Caki2 (cell line): Measurements from ENCODE around the gene GYPC. TPM values are rescaled to one million over a fixed set of nuclear protein-coding genes. Genes with fewer than 3 reads are reported as not detected.

ENCODE experiments used
- DNase-seq: peaks from one replicate; pipeline ENCODE4 v3.0.0-alpha.2; 2015; ENCODE audit warnings: low read depth
- in situ Hi-C: cut with HindIII; loops from 2 replicates; pipeline ENCODE4 v1.10.0; 2016; ENCODE audit warnings: low sequenced_read_pairs, low pct_unique_long_range_greater_than_20kb, mixed read lengths
- total RNA-seq: library from RNA; depleted of rRNA; stranded (reverse); fragments of >200 nt; shearing (Covaris generic); gene quantifications from 2 replicates; pipeline ENCODE4 v1.2.3, GENCODE V29; 2014; ENCODE audit warnings: low replicate concordance

GYPC gene
- total RNA-seq, 1 experiment from 2014 or later, result 67.3 TPM

GRCh38 chr2:126663184-126663963 lies 7.4 kb downstream of the GYPC start:
- DNase-seq, result no peak
- in situ Hi-C loops, result no loop called here

GRCh38 chr2:126664234-126664633 lies 8.3 kb downstream of the GYPC start:
- in situ Hi-C loops, result no loop called here
- no peak for DNase-seq

GRCh38 chr2:126664639-126665038 lies 8.7 kb downstream of the GYPC start:
- DNase-seq, result no peak
- in situ Hi-C loops, result no loop called here

- in situ Hi-C loops, result no loop called here
- no peak for DNase-seq
Observed at GRCh38 chr2:126665483-126665882, 9.5 kb downstream of the GYPC start.

GRCh38 chr2:126668254-126668653 lies 12.3 kb downstream of the GYPC start:
- in situ Hi-C loops, result no loop called here
- no peak for DNase-seq

- in situ Hi-C loops, result no loop called here
- no peak for DNase-seq
Observed at GRCh38 chr2:126669772-126670171, 13.8 kb downstream of the GYPC start.

- in situ Hi-C loops, result no loop called here
- DNase-seq, result no peak
Observed at GRCh38 chr2:126671488-126671887, 15.5 kb downstream of the GYPC start.

- in situ Hi-C loops, result no loop called here
- DNase-seq, result no peak
Observed at GRCh38 chr2:126672980-126673605, 17.1 kb downstream of the GYPC start.

- no peak for DNase-seq
- in situ Hi-C loops, result no loop called here
Observed at GRCh38 chr2:126674075-126674744, 18.3 kb downstream of the GYPC start.

- in situ Hi-C loops, result no loop called here
- no peak for DNase-seq
Observed at GRCh38 chr2:126675637-126676036, 19.7 kb downstream of the GYPC start.

GRCh38 chr2:126676221-126677175 lies 20.5 kb downstream of the GYPC start:
- DNase-seq, result no peak
- in situ Hi-C loops, result no loop called here

GRCh38 chr2:126677176-126677538 lies 21.2 kb downstream of the GYPC start:
- no peak for DNase-seq
- in situ Hi-C loops, result no loop called here

GRCh38 chr2:126678269-126679065 lies 22.5 kb downstream of the GYPC start:
- DNase-seq, result no peak
- in situ Hi-C loops, result no loop called here

GRCh38 chr2:126679094-126679713 lies 23.2 kb downstream of the GYPC start:
- DNase-seq, result no peak
- in situ Hi-C loops, result no loop called here

GRCh38 chr2:126681505-126681904 lies 25.5 kb downstream of the GYPC start:
- in situ Hi-C loops, result no loop called here
- no peak for DNase-seq

- in situ Hi-C loops, result no loop called here
- DNase-seq, result no peak
Observed at GRCh38 chr2:126685629-126686028, 29.7 kb downstream of the GYPC start.

- no peak for DNase-seq
- in situ Hi-C loops, result no loop called here
Observed at GRCh38 chr2:126686286-126686685, 30.3 kb downstream of the GYPC start.
